Measurements from ENCODE around the gene TMUB1. TPM values are rescaled to one million over a fixed set of nuclear protein-coding genes. Genes with fewer than 3 reads are reported as not detected.

TMUB1 gene
- 32.5 and 34.5 TPM in 2 replicates for total RNA-seq (2014; rRNA removed; shearing (Covaris generic))

- Histone ChIP-seq H3K4me3 (peak within 1 kb of the TSS; percentile 75), H3K36me3 (peaks cover 38% of the 10 kb centered on the region), H3K27me3 (replicated peaks) (no peaks in the 10 kb centered on the region), H3K4me1 (replicated peaks) (peaks cover 59% of the 10 kb centered on the region), H3K27ac (peak within 1 kb of the TSS; percentile 33), H3K9me3 (replicated peaks) (no peaks in the 10 kb centered on the region; the same call in 1 of the 2 replicates)
- peak; percentile 60 to 73 for DNase-seq (ENCODE audit: low read depth in 1 of 2, low spot score in 2 of 2)
Observed at GRCh38 chr7:151083071-151083823, at the start of gene TMUB1. TMUB1 (minus strand) TSS chr7:151083493; CDS start chr7:151082563, 930 bp downstream.

- H3K4me1 ChIP-seq (replicated peaks) = no peaks in the 10 kb centered on the region
- no peak for DNase-seq (ENCODE audit: low read depth in 1 of 2, low spot score in 2 of 2)
- H3K9me3 ChIP-seq (replicated peaks) = no peaks in the 10 kb centered on the region
- H3K27ac ChIP-seq = no peak overlapping the region
- H3K27me3 ChIP-seq (replicated peaks) = no peaks in the 10 kb centered on the region
- no peak overlapping the region for H3K4me3 ChIP-seq
- peaks cover 52% of the 10 kb centered on the region for H3K36me3 ChIP-seq
Observed at GRCh38 chr7:151132461-151133205, 49.3 kb upstream of the TMUB1 start.

GRCh38 chr7:151131592-151132293 lies 48.5 kb upstream of the TMUB1 start:
- H3K27me3 ChIP-seq (replicated peaks) = no peaks in the 10 kb centered on the region
- H3K4me1 ChIP-seq (replicated peaks) = no peaks in the 10 kb centered on the region
- no peak for DNase-seq (ENCODE audit: low read depth in 1 of 2, low spot score in 2 of 2)
- no peaks in the 10 kb centered on the region for H3K9me3 ChIP-seq (replicated peaks)
- no peak overlapping the region for H3K4me3 ChIP-seq
- no peak overlapping the region for H3K27ac ChIP-seq
- H3K36me3 ChIP-seq = peaks cover 52% of the 10 kb centered on the region

- H3K9me3 ChIP-seq (replicated peaks) = no peaks in the 10 kb centered on the region
- no peak overlapping the region for H3K27ac ChIP-seq
- no peaks in the 10 kb centered on the region for H3K4me1 ChIP-seq (replicated peaks)
- H3K36me3 ChIP-seq = peaks cover 51% of the 10 kb centered on the region
- no peak overlapping the region for H3K4me3 ChIP-seq
- H3K27me3 ChIP-seq (replicated peaks) = no peaks in the 10 kb centered on the region
- DNase-seq (ENCODE audit: low read depth in 1 of 2, low spot score in 2 of 2) = no peak
Observed at GRCh38 chr7:151131224-151131591, 47.9 kb upstream of the TMUB1 start.

- peaks cover 48% of the 10 kb centered on the region for H3K36me3 ChIP-seq
- no peak for DNase-seq (ENCODE audit: low read depth in 1 of 2, low spot score in 2 of 2)
- H3K27me3 ChIP-seq (replicated peaks) = no peaks in the 10 kb centered on the region
- no peak overlapping the region for H3K27ac ChIP-seq
- H3K4me1 ChIP-seq (replicated peaks) = no peaks in the 10 kb centered on the region
- H3K9me3 ChIP-seq (replicated peaks) = no peaks in the 10 kb centered on the region
- no peak overlapping the region for H3K4me3 ChIP-seq
Observed at GRCh38 chr7:151130741-151131157, 47.5 kb upstream of the TMUB1 start.

- H3K27ac ChIP-seq = no peak overlapping the region
- H3K36me3 ChIP-seq = peaks cover 45% of the 10 kb centered on the region
Observed at GRCh38 chr7:151129960-151130591, 46.8 kb upstream of the TMUB1 start.

GRCh38 chr7:151129117-151129959 lies 46.0 kb upstream of the TMUB1 start:
- Histone ChIP-seq H3K4me1 (replicated peaks) (no peaks in the 10 kb centered on the region), H3K36me3 (peaks cover 49% of the 10 kb centered on the region), H3K27ac (no peak overlapping the region), H3K4me3 (no peak overlapping the region), H3K9me3 (replicated peaks) (no peaks in the 10 kb centered on the region), H3K27me3 (replicated peaks) (no peaks in the 10 kb centered on the region)
- DNase-seq (ENCODE audit: low read depth in 1 of 2, low spot score in 2 of 2) = no peak

More at GRCh38 chr7:151129960-151130591, 46.8 kb upstream of the TMUB1 start:
- no peaks in the 10 kb centered on the region for H3K4me1 ChIP-seq (replicated peaks)
- DNase-seq (ENCODE audit: low read depth in 1 of 2, low spot score in 2 of 2) = no peak
- H3K27me3 ChIP-seq (replicated peaks) = no peaks in the 10 kb centered on the region
- H3K9me3 ChIP-seq (replicated peaks) = no peaks in the 10 kb centered on the region
- H3K4me3 ChIP-seq = no peak overlapping the region

- Histone ChIP-seq H3K4me1 (replicated peaks) (no peaks in the 10 kb centered on the region), H3K4me3 (no peak overlapping the region), H3K27ac (no peak overlapping the region), H3K36me3 (peaks cover 49% of the 10 kb centered on the region), H3K27me3 (replicated peaks) (no peaks in the 10 kb centered on the region), H3K9me3 (replicated peaks) (no peaks in the 10 kb centered on the region)
- no peak for DNase-seq (ENCODE audit: low read depth in 1 of 2, low spot score in 2 of 2)
Observed at GRCh38 chr7:151128716-151129115, 45.4 kb upstream of the TMUB1 start.

GRCh38 chr7:151128144-151128543 lies 44.9 kb upstream of the TMUB1 start:
- no peaks in the 10 kb centered on the region for H3K9me3 ChIP-seq (replicated peaks)
- H3K4me3 ChIP-seq = no peak overlapping the region
- H3K27me3 ChIP-seq (replicated peaks) = no peaks in the 10 kb centered on the region
- no peak overlapping the region for H3K27ac ChIP-seq
- no peak for DNase-seq (ENCODE audit: low read depth in 1 of 2, low spot score in 2 of 2)
- no peaks in the 10 kb centered on the region for H3K4me1 ChIP-seq (replicated peaks)
- peaks cover 52% of the 10 kb centered on the region for H3K36me3 ChIP-seq

GRCh38 chr7:151126491-151127137 lies 43.3 kb upstream of the TMUB1 start:
- H3K27ac ChIP-seq = no peak overlapping the region
- H3K4me3 ChIP-seq = no peak overlapping the region
- H3K36me3 ChIP-seq = peaks cover 48% of the 10 kb centered on the region
- H3K4me1 ChIP-seq (replicated peaks) = no peaks in the 10 kb centered on the region
- H3K9me3 ChIP-seq (replicated peaks) = no peaks in the 10 kb centered on the region
- no peak for DNase-seq (ENCODE audit: low read depth in 1 of 2, low spot score in 2 of 2)
- H3K27me3 ChIP-seq (replicated peaks) = no peaks in the 10 kb centered on the region

GRCh38 chr7:151125846-151126481 lies 42.7 kb upstream of the TMUB1 start:
- Histone ChIP-seq H3K9me3 (replicated peaks) (no peaks in the 10 kb centered on the region), H3K27ac (no peak overlapping the region), H3K36me3 (peaks cover 45% of the 10 kb centered on the region), H3K27me3 (replicated peaks) (no peaks in the 10 kb centered on the region), H3K4me3 (no peak overlapping the region), H3K4me1 (replicated peaks) (no peaks in the 10 kb centered on the region)
- DNase-seq (ENCODE audit: low read depth in 1 of 2, low spot score in 2 of 2) = no peak

GRCh38 chr7:151125470-151125845 lies 42.2 kb upstream of the TMUB1 start:
- Histone ChIP-seq H3K4me3 (no peak overlapping the region), H3K27ac (no peak overlapping the region), H3K27me3 (replicated peaks) (no peaks in the 10 kb centered on the region), H3K4me1 (replicated peaks) (no peaks in the 10 kb centered on the region), H3K36me3 (peaks cover 47% of the 10 kb centered on the region), H3K9me3 (replicated peaks) (no peaks in the 10 kb centered on the region)
- no peak for DNase-seq (ENCODE audit: low read depth in 1 of 2, low spot score in 2 of 2)
